Spleen (tissue), 11 donors: Measurements from ENCODE around the gene ZNF438. TPM values are rescaled to one million over a fixed set of nuclear protein-coding genes. Genes with fewer than 3 reads are reported as not detected.
"Not testable (repeated sequence)": the region's sequence is repeated elsewhere in the genome, so short reads cannot be mapped to it uniquely, and the experiment has no call there.

ENCODE experiments used
- DNase-seq: peaks from one replicate; pipeline ENCODE4 v3.0.0-alpha.2; 2020
- H3K27ac ChIP-seq, 8 donors: fragments of 200-600 bp; sonication (generic) in 7 of 8; 1 replicate in 4 of 8; 2 replicates in 4 of 8; pipeline versions ENCODE4 v1.5.0 to v1.8.0; 2016 to 2021; ENCODE audit warnings: inconsistent platforms in 4 of 8, mild to moderate bottlenecking in 4 of 8, moderate library complexity in 1 of 8
- H3K27me3 ChIP-seq, 7 donors: fragments of 200-600 bp; sonication (generic) in 6 of 7; replicated peaks in 1 of 7; 1 replicate in 4 of 7; 2 replicates in 3 of 7; pipeline versions ENCODE4 v1.5.0 to v1.8.0; 2016 to 2021; ENCODE audit warnings: inconsistent platforms in 3 of 7, mild to moderate bottlenecking in 1 of 7
- H3K36me3 ChIP-seq, 6 donors: fragments of 200-600 bp; sonication (generic) in 5 of 6; 1 replicate in 4 of 6; 2 replicates in 2 of 6; pipeline versions ENCODE4 v1.5.0 to v1.8.0; 2016 to 2021; ENCODE audit warnings: inconsistent platforms in 2 of 6
- H3K4me1 ChIP-seq, 6 donors: fragments of 200-600 bp; sonication (generic) in 5 of 6; 1 replicate in 3 of 6; 2 replicates in 3 of 6; pipeline versions ENCODE4 v1.5.0 to v1.8.0; 2016 to 2021; ENCODE audit warnings: inconsistent platforms in 3 of 6
- H3K4me3 ChIP-seq, 8 donors: fragments of 200-600 bp; sonication (generic) in 7 of 8; 1 replicate in 4 of 8; 2 replicates in 4 of 8; pipeline versions ENCODE4 v1.5.0 to v1.8.0; 2016 to 2021; ENCODE audit warnings: inconsistent platforms in 4 of 8, mild to moderate bottlenecking in 4 of 8, moderate library complexity in 2 of 8
- H3K9me3 ChIP-seq, 8 donors: fragments of 200-600 bp; sonication (generic) in 7 of 8; 1 replicate in 4 of 8; 2 replicates in 4 of 8; pipeline versions ENCODE4 v1.5.0 to v1.8.0; 2016 to 2021; ENCODE audit warnings: inconsistent platforms in 4 of 8
- POLR2A ChIP-seq, 3 donors: fragments of 450-650 bp; IDR thresholded peaks; one replicate each; pipeline ENCODE4 v1.5.1; 2017; ENCODE audit warnings: antibody characterized with exemption in 3 of 3, mild to moderate bottlenecking in 1 of 3
- POLR2AphosphoS5 ChIP-seq, 3 donors: sonication (generic); formaldehyde crosslinking; IDR thresholded peaks; one replicate each; pipeline ENCODE4 v1.5.1; 2017; ENCODE audit warnings: antibody characterized with exemption in 3 of 3
- WGBS, 5 donors: extraction: QIAGEN DNeasy Blood & Tissue Kit in 3 of 5; methylation state at CpG; one replicate each; pipeline versions ENCODE4 v1.1.5 to v1.1.7; 2013 to 2018; 5-methylcytosine and 5-hydroxymethylcytosine counted together
- intact Hi-C: fragments of 100-400 bp; cut with DNase I; formaldehyde crosslinking; loops from one replicate; pipeline ENCODE4 v1.15.0; 2023; ENCODE audit warnings: low total_unique reads
- polyA plus RNA-seq, 3 donors: library from polyadenylated mRNA; stranded (reverse); fragments of 200-250 nt; gene quantifications; one replicate each; pipeline ENCODE4 v1.2.1, GENCODE V29; 2013
- total RNA-seq, 7 donors: library from RNA; depleted of rRNA in 3 of 7; stranded (reverse); fragments of >200 nt in 3 of 7; fragmentation: NEBNext Ultra II Directional in 4 of 7; extraction: Animal tissue kit (Norgen Biotek cat#: 25700) in 4 of 7; gene quantifications; one replicate each; pipeline versions ENCODE4 v1.1.0 to v1.2.1, GENCODE V29; 2016 to 2021
- TF ChIP-seq, protein P1 (sequence below), 11 experiments: fragments of 200-600 bp in 7 of 11; fragments of 450-650 bp in 4 of 11; sonication (generic) in 4 of 11; IDR thresholded peaks in 8 of 11; conservative IDR thresholded peaks in 3 of 11; 1 replicate in 7 of 11; 2 replicates in 4 of 11; pipeline versions ENCODE4 v1.4.0 to v1.8.0; 2016 to 2021; ENCODE audit warnings: antibody characterized with exemption in 11 of 11, inconsistent platforms in 4 of 11, mild to moderate bottlenecking in 1 of 11
- donor health status: healthy with polysubstance abuse.
- donor health status: DM: no; HTN: no; CAD: no; lungs with moderate emphysema.
- donor health status: DM: no; HTN: no; CAD: no.
- donor health status: Bipolar disorder and iron deficiency.
- donor health status: healthy.
- donor health status: DM: no; HTN: no; CAD: no.
- donor health status: DM: yes; HTN: yes; CAD: no.

The ZNF438 gene
- total and polyA plus RNA-seq, 10 donors, result 4.4 to 23.1 (median 13.9) TPM

GRCh38 chr10:31042670-31043069 lies 11.0 kb upstream of the ZNF438 start:
- TF ChIP-seq, protein P1, sequence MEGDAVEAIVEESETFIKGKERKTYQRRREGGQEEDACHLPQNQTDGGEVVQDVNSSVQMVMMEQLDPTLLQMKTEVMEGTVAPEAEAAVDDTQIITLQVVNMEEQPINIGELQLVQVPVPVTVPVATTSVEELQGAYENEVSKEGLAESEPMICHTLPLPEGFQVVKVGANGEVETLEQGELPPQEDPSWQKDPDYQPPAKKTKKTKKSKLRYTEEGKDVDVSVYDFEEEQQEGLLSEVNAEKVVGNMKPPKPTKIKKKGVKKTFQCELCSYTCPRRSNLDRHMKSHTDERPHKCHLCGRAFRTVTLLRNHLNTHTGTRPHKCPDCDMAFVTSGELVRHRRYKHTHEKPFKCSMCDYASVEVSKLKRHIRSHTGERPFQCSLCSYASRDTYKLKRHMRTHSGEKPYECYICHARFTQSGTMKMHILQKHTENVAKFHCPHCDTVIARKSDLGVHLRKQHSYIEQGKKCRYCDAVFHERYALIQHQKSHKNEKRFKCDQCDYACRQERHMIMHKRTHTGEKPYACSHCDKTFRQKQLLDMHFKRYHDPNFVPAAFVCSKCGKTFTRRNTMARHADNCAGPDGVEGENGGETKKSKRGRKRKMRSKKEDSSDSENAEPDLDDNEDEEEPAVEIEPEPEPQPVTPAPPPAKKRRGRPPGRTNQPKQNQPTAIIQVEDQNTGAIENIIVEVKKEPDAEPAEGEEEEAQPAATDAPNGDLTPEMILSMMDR (IDR thresholded peaks at IDR 0.05 in 8 of 11, conservative IDR thresholded peaks at IDR 0.05 in 3 of 11), result no peak

GRCh38 chr10:31041011-31041410 lies 9.3 kb upstream of the ZNF438 start:
- H3K4me3 ChIP-seq, result no peak overlapping the region
- H3K27me3 ChIP-seq, result no peaks in the 10 kb centered on the region
- no peak for TF ChIP-seq POLR2A (IDR thresholded peaks at IDR 0.05)
- TF ChIP-seq, protein P1 (IDR thresholded peaks at IDR 0.05 in 8 of 11, conservative IDR thresholded peaks at IDR 0.05 in 3 of 11), result no peak
- no peak for TF ChIP-seq POLR2AphosphoS5 (IDR thresholded peaks at IDR 0.05)
- no peak for DNase-seq
- H3K36me3 ChIP-seq, result no peaks in the 10 kb centered on the region
- intact Hi-C loops, result no loop called here
- 69 to 89% (median 79%) methylated on average over 3 of the region's 3 CpGs for WGBS, 5 donors
- H3K9me3 ChIP-seq, result no peaks in the 10 kb centered on the region
- no peaks in the 10 kb centered on the region for H3K4me1 ChIP-seq
- H3K27ac ChIP-seq, result no peak overlapping the region

More at GRCh38 chr10:31042670-31043069, 11.0 kb upstream of the ZNF438 start:
- H3K36me3 ChIP-seq, result no peaks in the 10 kb centered on the region
- 63 to 72% (median 66%) methylated on average over 2 of the region's 2 CpGs for WGBS, 5 donors
- no peak overlapping the region for H3K27ac ChIP-seq
- intact Hi-C loops, result no loop called here
- H3K9me3 ChIP-seq, result no peaks in the 10 kb centered on the region
- H3K4me1 ChIP-seq, result no peaks in the 10 kb centered on the region
- H3K4me3 ChIP-seq, result no peak overlapping the region
- no peaks in the 10 kb centered on the region for H3K27me3 ChIP-seq
- DNase-seq, result no peak

DNA sequence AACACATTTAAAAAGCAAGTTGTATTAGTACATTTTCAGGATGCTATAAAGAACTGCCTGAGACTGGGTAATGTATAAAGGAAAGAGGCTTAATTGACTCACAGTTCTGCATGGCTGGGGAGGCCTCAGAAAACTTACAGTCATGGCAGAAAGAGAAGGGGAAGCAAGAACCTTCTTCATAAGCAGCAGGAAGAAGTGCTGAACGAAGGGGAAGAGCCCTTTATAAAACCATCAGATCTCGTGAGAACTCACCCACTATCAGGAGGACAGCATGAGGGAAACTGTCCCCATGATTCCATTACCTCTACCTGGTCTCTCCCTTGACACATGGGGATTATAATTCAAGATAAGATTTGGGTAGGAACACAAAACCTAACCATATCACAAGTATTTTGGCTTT lies 7.3 kb upstream of the ZNF438 start:
- H3K4me1 ChIP-seq, H3K36me3 ChIP-seq, H3K27me3 ChIP-seq, DNase-seq, intact Hi-C loops, H3K4me3 ChIP-seq, H3K9me3 ChIP-seq: not testable (repeated sequence)
- 17 to 40% (median 25%) methylated on average over 2 of the region's 2 CpGs for WGBS, 5 donors
- H3K27ac ChIP-seq, result peak overlapping the region in 3 of 8 donors; percentile 31 to 45 (median 36)

GRCh38 chr10:31037749-31038148 lies 6.1 kb upstream of the ZNF438 start:
- no peaks in the 10 kb centered on the region for H3K36me3 ChIP-seq
- H3K4me3 ChIP-seq, result no peak overlapping the region
- no peak for DNase-seq
- no peaks in the 10 kb centered on the region for H3K9me3 ChIP-seq
- H3K27me3 ChIP-seq, result no peaks in the 10 kb centered on the region
- intact Hi-C loops, result no loop called here
- no peak overlapping the region for H3K27ac ChIP-seq
- WGBS, 5 donors, result 72 to 89% (median 83%) methylated on average over 3 of the region's 3 CpGs
- TF ChIP-seq POLR2AphosphoS5 (IDR thresholded peaks at IDR 0.05) (no peak), POLR2A (IDR thresholded peaks at IDR 0.05) (no peak)
- TF ChIP-seq, protein P1 (IDR thresholded peaks at IDR 0.05 in 8 of 11, conservative IDR thresholded peaks at IDR 0.05 in 3 of 11), result no peak
- H3K4me1 ChIP-seq, result peaks cover 0 to 20% (median 19%) of the 10 kb centered on the region in 6 donors

DNA sequence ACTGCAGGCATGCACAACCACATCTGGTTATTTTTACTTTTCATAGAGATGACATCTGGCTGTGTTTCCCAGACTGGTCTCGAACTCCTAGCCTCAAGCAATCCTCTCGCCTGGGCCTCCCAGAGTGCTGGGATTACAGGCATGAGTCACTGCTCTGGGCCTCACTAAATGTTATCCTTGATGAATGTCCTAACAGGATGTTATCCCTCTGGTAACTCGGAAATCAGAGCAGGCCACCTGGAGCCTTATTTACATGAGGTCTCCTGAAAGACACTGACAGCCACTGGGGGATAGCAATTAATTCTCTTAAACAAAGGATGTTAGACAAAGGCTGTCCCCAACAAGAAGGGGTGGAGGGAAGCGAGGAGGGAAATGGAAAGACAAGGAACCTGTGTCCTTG lies 4.5 kb upstream of the ZNF438 start:
- Histone ChIP-seq H3K4me1 (peaks cover 0 to 25% (median 22%) of the 10 kb centered on the region in 6 donors), H3K4me3 (no peak overlapping the region), H3K36me3 (no peaks in the 10 kb centered on the region), H3K27me3 (no peaks in the 10 kb centered on the region), H3K9me3 (no peaks in the 10 kb centered on the region), H3K27ac (no peak overlapping the region)
- DNase-seq, result no peak
- TF ChIP-seq POLR2AphosphoS5 (IDR thresholded peaks at IDR 0.05) (no peak), POLR2A (IDR thresholded peaks at IDR 0.05) (no peak)
- TF ChIP-seq, protein P1 (IDR thresholded peaks at IDR 0.05 in 8 of 11, conservative IDR thresholded peaks at IDR 0.05 in 3 of 11), result no peak
- WGBS, 5 donors, result 83 to 88% (median 84%) methylated on average over 4 of the region's 4 CpGs
- intact Hi-C loops, result no loop called here
